Renal pelvis (tissue), 12 donors: ENCODE data around the gene LILRA1. TPM values are rescaled to one million over a fixed set of nuclear protein-coding genes. Genes with fewer than 3 reads are reported as not detected.
"Not testable (repeated sequence)": the region's sequence is repeated elsewhere in the genome, so short reads cannot be mapped to it uniquely, and the experiment has no call there.

Experiments used
- DNase-seq: peaks from one replicate; pipeline ENCODE4 v3.0.0-alpha.2; 2013
- long read RNA-seq, 16 experiments: transcript quantifications; one replicate each; lab custom pipeline, GENCODE V29; 2026
- polyA plus RNA-seq, 3 donors: library from polyadenylated mRNA; unstranded; fragments of 120-200 nt; gene quantifications; one replicate each; pipeline ENCODE4 v1.2.1, GENCODE V29; 2013; ENCODE audit not compliant: insufficient read length in 3 of 3

The LILRA1 gene
- polyA plus RNA-seq: under 1 TPM; 0.43 to 0.53 (median 0.53) TPM
- long read RNA-seq, donor 1: 0 reads
- long read RNA-seq, donor 2: 0 reads
- long read RNA-seq, donor 3: 0 reads
- long read RNA-seq, donor 4: 0 reads
- long read RNA-seq, donor 5: 0 reads
- long read RNA-seq, donor 6: 0 reads
- long read RNA-seq, donor 7: 0 reads
- long read RNA-seq, donor 8: 0 reads
- long read RNA-seq, donor 9: 0 reads
- long read RNA-seq, donor 10, partial matches to known transcripts: 0 of 1 reads
- long read RNA-seq, donor 10, other reads (novel, unspliced or antisense): 0 of 1 reads
- long read RNA-seq, donor 11: 0 reads
- long read RNA-seq, donor 12: 0 reads
- long read RNA-seq, donor 13: 0 reads
- long read RNA-seq, donor 14: 0 reads
- long read RNA-seq, donor 15: 0 reads
- long read RNA-seq, donor 16: 0 reads

DNA sequence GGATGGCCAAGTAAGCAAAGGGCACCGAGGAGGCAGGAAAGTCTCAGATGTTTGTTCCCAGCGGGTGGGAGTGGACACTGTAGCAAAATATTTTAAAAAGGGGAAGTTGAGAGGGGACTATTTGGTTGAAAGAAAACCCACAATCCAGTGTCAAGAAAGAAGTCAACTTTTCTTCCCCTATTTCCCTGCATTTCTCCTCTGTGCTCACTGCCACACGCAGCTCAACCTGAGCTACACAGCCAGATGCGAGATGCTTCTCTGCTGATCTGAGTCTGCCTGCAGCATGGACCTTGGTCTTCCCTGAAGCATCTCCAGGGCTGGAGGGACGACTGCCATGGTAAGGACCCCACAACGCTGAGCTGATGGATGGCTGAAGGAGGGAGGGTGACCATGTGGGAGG is at the start of gene LILRA1:
LILRA1 (plus strand) TSS at position 188 of the 400 bp plus-strand sequence. CDS start 613 bp downstream, outside the sequence.
- not testable (repeated sequence) for DNase-seq

DNA sequence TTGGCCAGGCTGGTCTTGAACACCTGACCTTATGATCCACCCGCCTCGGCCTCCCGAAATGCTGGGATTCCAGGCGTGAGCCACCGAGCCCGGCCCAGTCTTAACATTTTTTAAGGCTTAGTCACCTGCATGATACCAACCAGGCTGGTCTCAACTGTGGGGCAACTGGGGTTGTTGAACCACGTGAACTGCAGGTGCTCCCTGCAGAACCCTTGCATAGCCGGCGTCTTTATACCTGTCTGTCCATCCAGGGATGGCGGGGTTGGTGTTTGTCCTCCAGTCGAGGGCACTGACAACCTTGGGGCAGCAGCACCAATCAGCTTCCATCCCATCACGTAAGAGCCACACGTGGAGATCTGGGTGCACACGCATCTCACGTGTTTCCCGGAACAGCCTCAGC is 44.6 kb upstream of the LILRA1 start:
- no peak for DNase-seq

DNA sequence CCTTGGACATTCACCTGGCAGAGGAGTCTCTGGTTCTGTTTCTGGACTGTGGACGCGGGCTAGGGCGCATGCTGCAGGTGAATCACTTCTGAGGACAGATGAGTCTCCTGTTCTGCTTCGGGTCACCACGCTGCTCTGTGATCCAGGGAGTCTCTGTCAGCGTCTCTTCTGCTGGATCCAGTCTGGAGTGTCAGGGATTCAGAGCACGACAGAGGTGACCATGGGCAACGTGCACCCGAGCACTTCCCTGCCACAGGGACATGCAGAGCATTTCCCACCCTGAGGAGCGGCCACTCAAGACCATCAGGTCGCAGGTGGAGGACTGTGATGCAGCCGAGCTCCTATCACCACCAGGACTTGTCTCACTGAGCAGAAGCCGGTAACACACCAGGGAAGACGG is 44.2 kb upstream of the LILRA1 start:
- no peak for DNase-seq

DNA sequence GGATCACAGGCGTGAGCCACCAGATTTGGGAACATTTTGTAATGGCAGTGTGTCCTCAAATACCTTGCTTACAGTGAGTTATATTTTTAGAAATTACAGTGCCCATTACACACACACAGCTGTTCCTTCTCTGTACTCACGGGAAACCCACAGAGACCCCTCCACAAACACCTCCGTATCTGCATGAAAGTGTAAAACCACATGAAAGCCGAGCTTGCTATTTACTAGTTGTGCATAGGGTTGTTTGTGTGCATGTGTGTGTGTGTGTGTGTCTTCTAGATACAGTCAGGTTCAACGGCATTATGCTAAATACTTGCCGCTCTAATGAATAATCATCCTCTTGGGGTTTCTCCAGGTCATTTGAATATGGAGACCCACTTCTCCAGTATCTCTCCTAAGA is 42.1 kb upstream of the LILRA1 start:
- no peak for DNase-seq

DNA sequence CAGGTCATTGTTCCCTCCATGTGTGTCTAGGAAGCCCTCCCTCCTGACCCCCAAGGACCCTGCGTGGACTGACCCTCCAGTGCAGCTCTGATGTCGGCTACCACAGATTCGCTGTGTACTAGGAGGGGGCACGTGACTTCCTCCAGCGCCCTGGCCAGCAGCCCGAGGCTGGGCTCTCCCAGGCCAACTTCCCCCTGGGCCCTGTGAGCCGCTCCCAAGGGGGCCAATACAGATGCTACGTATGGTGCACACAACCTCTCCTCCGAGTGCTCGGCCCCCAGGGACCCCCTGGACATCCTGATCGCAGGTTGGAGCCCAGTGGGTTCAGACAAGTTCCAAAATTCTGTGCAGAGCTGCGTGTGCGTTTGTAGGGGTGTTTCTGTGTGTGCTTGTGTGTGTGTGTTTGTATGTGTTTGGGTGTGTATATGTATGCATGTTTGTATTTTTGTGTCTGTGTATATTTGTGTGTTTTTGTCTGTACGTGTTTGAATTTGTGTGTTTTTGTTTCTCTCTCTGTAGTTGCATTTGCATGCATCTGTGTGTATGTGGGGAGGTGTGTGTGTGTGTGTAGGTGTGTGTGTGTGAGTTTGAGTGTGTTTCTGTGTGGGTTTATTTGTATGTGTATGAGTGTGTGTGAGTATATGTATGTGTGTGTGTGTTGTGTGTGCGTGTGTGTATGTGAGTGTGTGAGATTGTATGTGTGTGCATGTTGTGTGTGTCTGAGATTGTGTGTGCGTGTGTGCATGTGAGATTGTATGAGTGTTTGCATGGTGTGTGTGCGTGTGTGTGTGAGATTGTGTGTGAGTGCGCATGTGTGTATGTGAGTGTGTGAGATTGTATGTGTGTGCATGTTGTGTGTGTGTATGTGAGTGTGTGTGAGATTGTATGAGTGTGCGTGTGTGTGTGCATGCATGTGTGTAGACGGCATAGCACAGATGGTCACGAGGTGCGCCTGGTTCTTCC is 41.2 kb upstream of the LILRA1 start:
- no peak for DNase-seq

DNA sequence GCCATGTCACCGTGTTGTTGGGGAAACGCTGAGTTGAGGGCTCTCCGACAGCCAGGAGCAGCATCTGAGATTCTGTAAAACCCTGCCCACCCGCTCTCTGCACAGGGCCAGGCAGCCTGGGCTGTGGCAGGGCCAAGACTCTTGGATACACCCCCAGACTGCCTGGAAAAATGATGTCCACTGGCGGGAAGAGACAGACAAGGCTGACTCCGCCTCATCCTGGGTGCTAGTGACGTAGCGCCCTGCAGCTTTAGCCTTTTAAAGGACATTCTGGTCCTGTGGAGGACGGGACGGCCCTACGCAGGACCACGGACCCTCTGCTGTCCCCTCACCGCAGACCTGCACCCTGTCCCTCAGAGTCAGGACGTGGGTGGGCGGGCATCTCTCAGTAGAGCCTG is 40.5 kb upstream of the LILRA1 start:
- no peak for DNase-seq

DNA sequence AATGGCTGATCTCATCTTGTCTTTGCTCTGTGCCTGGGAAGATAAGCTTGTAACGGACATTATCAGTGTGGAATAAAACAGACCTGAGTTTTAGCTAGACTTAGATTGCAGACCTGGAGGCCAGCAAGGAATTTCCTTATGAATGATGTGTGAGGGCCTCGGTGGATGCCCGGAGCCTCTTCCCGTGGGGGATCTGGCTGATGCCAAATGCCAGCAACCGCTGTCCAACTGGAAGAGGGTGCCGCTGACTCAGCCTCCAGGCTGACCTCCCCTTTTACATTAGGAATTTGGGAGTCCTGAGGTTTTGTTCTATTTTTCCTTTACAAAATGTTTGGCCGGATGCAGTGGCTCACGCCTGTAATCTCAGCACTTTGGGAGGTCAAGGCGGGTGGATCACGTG is 39.4 kb upstream of the LILRA1 start:
- DNase-seq: no peak

DNA sequence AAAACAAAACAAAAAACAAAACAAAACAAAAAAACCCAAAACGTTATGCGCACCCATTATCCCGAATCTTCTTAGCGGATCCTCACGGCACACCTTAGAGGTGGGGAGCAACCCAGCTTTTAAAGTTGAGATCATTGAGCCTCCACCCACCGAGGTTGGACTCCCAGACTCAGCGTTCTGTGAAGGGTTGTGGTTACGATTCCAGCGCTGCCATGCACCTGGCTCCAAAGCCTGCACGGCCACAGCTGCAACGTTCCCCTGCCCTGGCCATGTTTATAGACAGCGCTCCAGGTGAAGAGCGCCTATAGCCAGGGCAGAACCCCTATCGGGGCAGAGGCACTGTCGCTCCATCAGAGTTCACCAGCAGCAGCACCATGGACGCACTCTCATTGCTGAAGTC is 38.5 kb upstream of the LILRA1 start:
- DNase-seq: no peak

DNA sequence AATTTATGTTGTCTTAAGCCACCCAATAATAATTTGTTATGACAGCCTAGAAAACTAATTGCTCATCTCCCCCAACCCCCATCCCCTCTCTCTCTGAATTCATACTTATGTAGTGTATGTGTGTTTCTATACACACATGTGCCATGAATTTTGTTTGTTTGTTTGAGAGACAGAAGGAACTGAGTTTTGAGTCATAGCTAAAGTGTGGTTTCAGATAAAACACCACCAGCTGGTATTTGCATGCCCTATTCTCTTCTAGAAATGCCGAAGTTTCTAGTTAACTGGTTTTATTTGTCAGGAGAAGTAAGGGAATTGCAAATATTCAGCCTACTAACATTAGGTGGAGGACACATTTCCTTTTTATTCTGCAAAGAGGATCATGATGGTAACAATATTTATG is 37.2 kb upstream of the LILRA1 start:
- no peak for DNase-seq

DNA sequence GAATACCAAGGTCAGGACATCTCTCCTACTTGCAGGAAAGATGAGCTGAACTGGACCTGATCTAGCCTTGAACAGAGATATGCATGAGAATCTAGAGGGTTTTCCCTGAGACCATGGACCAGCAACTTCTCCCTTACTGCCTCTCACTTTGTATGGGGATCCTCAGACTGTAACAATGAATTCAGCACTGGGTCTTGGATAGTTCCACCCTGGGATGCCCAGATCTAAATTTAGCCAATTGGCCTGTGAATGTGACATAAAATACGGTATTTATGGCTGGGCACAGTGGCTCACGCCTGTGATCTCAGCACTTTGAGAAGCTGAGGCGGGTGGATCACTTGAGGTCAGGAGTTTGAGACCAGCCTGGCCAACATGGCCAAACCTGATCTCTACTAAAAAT is 35.1 kb upstream of the LILRA1 start:
- DNase-seq: peak; percentile 4

DNA sequence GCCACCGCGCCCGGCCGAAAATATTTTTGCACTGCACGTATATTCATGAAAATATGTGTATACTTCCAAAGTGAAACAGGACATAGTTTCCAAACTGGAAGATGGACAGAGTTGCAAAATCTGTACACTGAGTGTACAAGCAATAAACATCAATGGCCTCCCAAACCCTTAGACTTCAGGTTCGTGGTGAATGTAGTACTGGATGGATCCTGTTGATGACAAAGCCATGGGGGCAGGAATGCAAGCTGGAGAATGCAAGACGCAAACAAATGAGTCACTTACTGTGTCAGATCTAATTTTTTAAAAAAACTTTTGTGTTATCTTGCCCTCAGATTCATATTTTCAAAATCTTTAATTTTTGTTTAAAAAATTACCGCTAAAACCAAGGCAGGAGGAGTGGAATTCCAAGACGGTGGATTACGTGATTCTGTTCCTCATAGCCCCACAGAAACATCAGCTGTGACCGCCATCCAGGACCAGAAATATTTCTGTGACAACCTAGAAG is 32.5 kb upstream of the LILRA1 start:
- DNase-seq: no peak

DNA sequence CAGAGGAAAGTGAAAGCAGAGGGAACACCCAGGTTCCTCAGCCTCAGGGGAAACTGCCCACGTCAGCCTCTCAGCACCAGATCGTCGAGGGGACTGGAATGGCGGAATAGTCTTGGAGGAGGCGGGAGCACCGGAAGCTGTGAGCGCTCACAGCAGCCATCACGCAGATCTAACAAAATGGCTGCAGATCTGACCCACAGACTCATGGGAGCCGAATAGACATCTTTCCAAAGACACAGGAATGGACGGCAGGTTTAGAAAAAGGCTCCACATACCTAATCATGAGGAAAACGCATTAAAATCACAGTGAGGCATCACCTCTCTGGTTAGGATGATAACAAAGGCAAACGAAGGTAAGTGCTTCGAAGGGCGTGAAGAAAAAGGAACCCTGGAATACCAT is 31.6 kb upstream of the LILRA1 start:
- no peak for DNase-seq

DNA sequence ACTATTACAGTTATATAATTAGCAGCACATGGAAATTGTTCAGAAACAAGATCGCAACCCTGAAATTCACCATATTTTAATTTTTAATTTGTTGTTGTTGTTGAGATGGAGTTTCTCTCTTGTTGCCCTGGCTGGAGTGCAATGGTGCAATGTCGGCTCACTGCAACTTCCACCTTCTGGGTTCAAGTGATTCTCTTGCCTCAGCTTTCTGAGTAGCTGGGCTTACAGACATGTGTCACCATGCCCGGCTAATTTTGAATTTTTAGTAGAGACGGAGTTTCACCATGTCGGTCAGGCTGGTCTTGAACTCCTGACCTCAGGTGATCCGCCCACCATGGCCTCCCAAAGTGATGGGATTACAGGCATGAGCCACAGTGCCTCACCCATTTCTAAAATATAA is 30.2 kb upstream of the LILRA1 start:
- not testable (repeated sequence) for DNase-seq

DNA sequence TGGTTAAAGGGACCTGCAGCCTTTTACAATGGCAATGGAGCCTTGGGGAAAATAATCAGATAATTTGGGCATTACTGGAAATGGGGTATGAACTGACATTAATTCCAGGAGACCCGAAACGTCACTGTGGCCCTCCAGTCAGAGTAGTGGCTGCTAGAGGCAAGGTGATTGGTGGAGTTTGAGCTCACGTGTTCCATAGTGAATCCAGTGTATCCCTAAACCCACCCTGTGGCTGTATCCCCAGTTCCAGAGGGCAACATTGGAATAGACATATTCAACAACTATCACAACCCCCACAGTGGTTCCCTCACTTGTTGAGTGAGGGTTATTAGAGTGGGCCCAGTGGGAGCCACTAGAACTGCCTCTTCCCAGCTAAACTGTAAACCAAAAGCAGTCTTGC is 23.1 kb upstream of the LILRA1 start:
- no peak for DNase-seq

DNA sequence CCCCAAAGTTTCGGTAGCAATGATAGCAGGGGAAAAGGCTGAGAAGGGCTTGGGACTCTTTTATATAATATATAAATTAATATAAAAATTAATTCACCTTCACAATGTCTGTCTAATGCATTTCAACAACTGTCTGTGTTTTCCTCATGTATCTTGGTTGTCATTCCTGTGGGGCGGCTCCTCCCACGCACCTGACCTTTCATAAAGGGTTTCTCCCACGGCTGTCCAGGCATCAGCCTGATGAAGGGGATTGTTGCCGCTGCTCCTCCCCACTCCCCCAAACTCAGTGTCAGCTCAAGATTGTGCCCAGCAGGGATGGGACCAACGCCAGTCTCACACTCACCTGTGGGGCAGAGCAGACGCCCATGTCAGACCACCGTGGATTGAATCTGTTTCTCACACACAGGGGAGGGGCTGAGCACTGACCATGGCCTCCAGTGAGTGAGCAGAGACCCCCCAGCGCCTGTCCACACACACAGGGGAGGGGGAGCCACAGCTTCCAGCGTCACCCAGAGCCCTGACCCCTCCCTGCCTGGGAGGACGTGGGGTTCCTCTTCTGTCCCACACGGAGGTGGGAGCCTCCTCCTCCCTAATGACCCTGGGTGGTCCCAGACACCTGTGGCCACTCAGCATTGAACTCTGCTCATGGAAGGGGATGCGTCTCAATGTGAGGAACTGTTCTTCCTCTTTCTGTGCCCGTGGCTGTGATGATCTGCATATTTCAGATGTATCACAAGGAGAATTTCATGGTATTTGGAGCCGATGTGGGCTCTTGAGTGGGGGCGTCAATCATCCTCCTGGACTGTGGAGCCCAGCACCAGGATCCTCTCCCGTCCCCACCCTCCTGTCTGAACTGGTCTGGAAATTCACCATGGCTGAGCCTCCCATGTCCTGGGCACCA is 21.5 kb upstream of the LILRA1 start:
- DNase-seq: not testable (repeated sequence)

DNA sequence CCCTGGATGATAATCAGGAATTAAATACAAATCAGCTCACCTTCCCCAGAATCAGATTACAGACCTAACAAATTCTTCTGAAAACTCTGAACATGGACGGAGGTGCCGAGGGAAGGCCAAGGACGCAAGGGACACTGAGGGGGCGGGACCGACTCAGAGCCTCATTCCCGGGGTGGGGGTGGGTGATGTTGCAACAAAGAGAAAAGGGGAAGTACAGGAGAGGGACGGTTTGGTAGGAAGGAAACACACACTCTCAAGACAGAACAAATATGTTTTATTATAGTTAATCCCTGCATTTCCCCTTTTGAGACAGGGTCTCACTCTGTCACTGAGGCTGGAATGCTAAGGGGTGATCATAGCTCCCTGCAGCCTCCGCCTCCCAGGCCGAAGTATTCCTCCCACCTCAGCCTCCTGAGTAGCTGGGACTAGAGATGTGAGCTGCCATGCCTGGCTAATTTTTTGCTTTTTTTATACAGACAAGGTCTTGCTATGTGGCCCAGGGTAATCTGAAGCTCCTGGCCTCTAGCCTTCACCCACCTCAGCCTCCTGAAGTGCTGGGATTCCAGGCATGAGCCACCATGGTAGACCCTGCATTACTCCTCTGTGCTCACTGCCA is 20.6 kb upstream of the LILRA1 start:
- no peak for DNase-seq

DNA sequence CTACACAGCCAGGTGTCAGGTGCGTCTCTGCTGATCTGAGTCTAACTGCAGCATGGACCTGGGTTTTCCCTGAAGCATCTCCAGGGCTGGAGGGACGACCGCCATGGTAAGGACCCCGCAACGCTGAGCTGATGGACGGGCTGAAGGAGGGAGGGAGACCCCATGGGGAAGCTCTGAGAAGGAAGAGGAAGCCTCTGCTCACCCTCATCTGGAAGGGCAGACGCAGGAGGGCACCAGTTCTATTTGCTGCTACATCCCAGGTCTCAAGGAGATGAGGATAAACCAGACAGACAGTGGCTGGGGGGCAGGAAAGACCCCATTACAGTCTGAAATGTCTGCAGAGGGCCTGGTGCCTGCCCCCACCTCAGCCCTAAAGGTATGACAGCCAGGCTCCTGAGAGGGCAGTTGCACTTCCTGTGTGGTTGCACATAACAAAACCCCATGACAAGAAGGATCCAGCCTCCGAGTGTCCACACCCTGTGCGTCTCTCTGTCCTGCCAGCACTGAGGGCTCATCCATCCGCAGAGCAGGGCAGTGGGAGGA is 20.0 kb upstream of the LILRA1 start, which contains the start of gene LILRA2:
LILRA2 (plus strand) TSS at position 461 of the 543 bp plus-strand sequence. CDS start 89 bp downstream, outside the sequence.
- no peak for DNase-seq

DNA sequence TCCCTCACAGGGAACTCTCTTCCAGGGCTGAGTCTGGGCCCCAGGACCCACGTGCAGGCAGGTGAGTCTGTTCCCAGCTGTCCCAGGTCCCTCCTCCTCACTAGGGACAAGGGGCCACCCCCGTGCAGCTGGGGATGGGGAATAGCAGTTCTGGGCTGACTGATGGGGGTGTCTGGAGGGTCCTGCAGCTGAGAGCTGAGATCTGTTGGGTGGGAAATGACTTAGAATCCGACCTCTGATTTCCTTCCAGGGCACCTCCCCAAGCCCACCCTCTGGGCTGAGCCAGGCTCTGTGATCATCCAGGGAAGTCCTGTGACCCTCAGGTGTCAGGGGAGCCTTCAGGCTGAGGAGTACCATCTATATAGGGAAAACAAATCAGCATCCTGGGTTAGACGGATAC is 19.4 kb upstream of the LILRA1 start:
- no peak for DNase-seq

DNA sequence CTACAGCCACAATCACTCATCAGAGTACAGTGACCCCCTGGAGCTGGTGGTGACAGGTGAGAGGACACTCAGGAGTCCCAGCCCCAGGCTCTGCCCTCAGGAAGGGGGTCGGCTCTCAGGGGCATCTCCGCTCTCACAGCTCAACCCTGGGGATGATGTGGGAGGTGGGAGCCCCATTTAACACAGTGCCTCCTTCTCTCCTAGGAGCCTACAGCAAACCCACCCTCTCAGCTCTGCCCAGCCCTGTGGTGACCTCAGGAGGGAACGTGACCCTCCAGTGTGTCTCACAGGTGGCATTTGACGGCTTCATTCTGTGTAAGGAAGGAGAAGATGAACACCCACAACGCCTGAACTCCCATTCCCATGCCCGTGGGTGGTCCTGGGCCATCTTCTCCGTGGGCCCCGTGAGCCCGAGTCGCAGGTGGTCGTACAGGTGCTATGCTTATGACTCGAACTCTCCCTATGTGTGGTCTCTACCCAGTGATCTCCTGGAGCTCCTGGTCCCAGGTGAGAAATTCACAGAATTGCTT is 18.8 kb upstream of the LILRA1 start:
- DNase-seq: no peak

DNA sequence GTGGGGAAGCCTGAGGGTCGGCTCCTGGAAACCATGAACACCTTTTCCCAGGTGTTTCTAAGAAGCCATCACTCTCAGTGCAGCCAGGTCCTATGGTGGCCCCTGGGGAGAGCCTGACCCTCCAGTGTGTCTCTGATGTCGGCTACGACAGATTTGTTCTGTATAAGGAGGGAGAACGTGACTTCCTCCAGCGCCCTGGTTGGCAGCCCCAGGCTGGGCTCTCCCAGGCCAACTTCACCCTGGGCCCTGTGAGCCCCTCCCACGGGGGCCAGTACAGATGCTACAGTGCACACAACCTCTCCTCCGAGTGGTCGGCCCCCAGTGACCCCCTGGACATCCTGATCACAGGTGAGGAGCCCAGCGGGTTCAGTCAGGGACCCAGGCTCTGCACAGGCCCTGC is 18.2 kb upstream of the LILRA1 start:
- DNase-seq: not testable (repeated sequence)
